CD4-positive, alpha-beta T cell treated with Interleukin-17A for 4 hours (primary cell): ENCODE results near the gene HCFC1R1.

ENCODE experiments used
- DNase-seq: peaks from one replicate; pipeline ENCODE4 v3.0.0-alpha.2; 2020; ENCODE audit warnings: mixed read lengths

HCFC1R1 gene

GRCh38 chr16:3017344-3017743, 6.4 kb downstream of the HCFC1R1 start:
- no peak for DNase-seq

GRCh38 chr16:3015865-3016521, 7.7 kb downstream of the HCFC1R1 start:
- no peak for DNase-seq

GRCh38 chr16:3014971-3015370, 8.8 kb downstream of the HCFC1R1 start:
- no peak for DNase-seq

GRCh38 chr16:3013998-3014690, 9.6 kb downstream of the HCFC1R1 start:
- DNase-seq = no peak

- DNase-seq = no peak
Measured at GRCh38 chr16:3013491-3013951, 10.2 kb downstream of the HCFC1R1 start.

GRCh38 chr16:3012828-3013420, 10.8 kb downstream of the HCFC1R1 start, which contains the start of gene CLDN9:
Gene CLDN9 (plus strand): TSS chr16:3012923. CDS start chr16:3013363, 440 bp downstream.
- DNase-seq = peak; percentile 29

- DNase-seq = no peak
Measured at GRCh38 chr16:3012246-3012645, 11.5 kb downstream of the HCFC1R1 start.

- no peak for DNase-seq
Measured at GRCh38 chr16:3010510-3010909, 13.2 kb downstream of the HCFC1R1 start.

GRCh38 chr16:3009568-3010390, 14.0 kb downstream of the HCFC1R1 start:
- no peak for DNase-seq

GRCh38 chr16:3008690-3009037, 15.1 kb downstream of the HCFC1R1 start:
- DNase-seq = no peak

GRCh38 chr16:3007957-3008689, 15.6 kb downstream of the HCFC1R1 start:
- peak; percentile 52 for DNase-seq

GRCh38 chr16:3007059-3007956, 16.4 kb downstream of the HCFC1R1 start:
- DNase-seq = no peak

GRCh38 chr16:3004781-3005284, 18.9 kb downstream of the HCFC1R1 start:
- DNase-seq = no peak

- no peak for DNase-seq
Measured at GRCh38 chr16:3004319-3004718, 19.4 kb downstream of the HCFC1R1 start.

GRCh38 chr16:3003582-3004270, 20.0 kb downstream of the HCFC1R1 start:
- peak; percentile 96 for DNase-seq

GRCh38 chr16:3001316-3001715, 22.4 kb downstream of the HCFC1R1 start:
- DNase-seq = no peak

GRCh38 chr16:3000540-3000939, 23.2 kb downstream of the HCFC1R1 start:
- DNase-seq = no peak

- DNase-seq = no peak
Measured at GRCh38 chr16:2999929-3000328, 23.8 kb downstream of the HCFC1R1 start.

GRCh38 chr16:2996298-2996697, 27.4 kb downstream of the HCFC1R1 start:
- DNase-seq = no peak

- no peak for DNase-seq
Measured at GRCh38 chr16:2992383-2993081, 31.2 kb downstream of the HCFC1R1 start.
